Keratinocyte (primary cell): ENCODE results near the gene PAAF1. TPM values are rescaled to one million over a fixed set of nuclear protein-coding genes. Genes with fewer than 3 reads are reported as not detected.
"Not testable (repeated sequence)": the region's sequence is repeated elsewhere in the genome, so short reads cannot be mapped to it uniquely, and the experiment has no call there.

ENCODE experiments used
- DNase-seq: peaks from one replicate; pipeline ENCODE4 v3.0.0-alpha.2; 2011; ENCODE audit warnings: low read depth, missing footprints, low spot score
- FAIRE-seq: peaks from 2 replicates; lab custom pipeline; 2011; peaks lifted over from hg19 to GRCh38; lab: Jason Lieb, UNC
- H2AFZ ChIP-seq: 2 replicates; pipeline ENCODE4 v1.6.0; 2012; ENCODE audit warnings: low read length, control low read depth, inconsistent platforms; ENCODE audit not compliant: control insufficient read depth
- H3K27ac ChIP-seq: 2 replicates; pipeline ENCODE4 v1.5.1; 2011; ENCODE audit warnings: low read length; ENCODE audit not compliant: control insufficient read depth, insufficient read depth
- H3K27me3 ChIP-seq: 3 replicates; pipeline ENCODE4 v1.6.0; 2011; ENCODE audit warnings: low read length; ENCODE audit not compliant: control insufficient read depth, insufficient read depth; ENCODE audit errors: extremely low read depth
- H3K36me3 ChIP-seq, 2 experiments: 2 replicates in 1 of 2; 3 replicates in 1 of 2; pipeline ENCODE4 v1.5.1; 2011; ENCODE audit warnings: low read length in 2 of 2, mild to moderate bottlenecking in 1 of 2; ENCODE audit not compliant: control insufficient read depth in 2 of 2, insufficient read depth in 2 of 2; ENCODE audit errors: extremely low read depth in 1 of 2
- H3K4me1 ChIP-seq: 3 replicates; pipeline ENCODE4 v1.5.1; 2011; ENCODE audit warnings: low read length; ENCODE audit not compliant: control insufficient read depth, insufficient read depth; ENCODE audit errors: extremely low read depth
- H3K4me2 ChIP-seq: 3 replicates; pipeline ENCODE4 v1.6.0; 2011; ENCODE audit warnings: low read depth, low read length; ENCODE audit not compliant: control insufficient read depth, insufficient read depth; ENCODE audit errors: extremely low read depth
- H3K4me3 ChIP-seq, 3 experiments: fragments of 200-600 bp in 1 of 3; sonication (generic) in 1 of 3; 2 replicates in 2 of 3; 3 replicates in 1 of 3; pipeline ENCODE4 v1.5.1; 2011 to 2016; ENCODE audit warnings: low read length in 3 of 3, mild to moderate bottlenecking in 3 of 3, control low read depth in 2 of 3, inconsistent platforms in 1 of 3, low read depth in 1 of 3, mixed read lengths in 1 of 3, mixed run types in 1 of 3, moderate library complexity in 1 of 3; ENCODE audit not compliant: control insufficient read depth in 2 of 3, insufficient read depth in 2 of 3; ENCODE audit errors: extremely low read depth in 1 of 3
- H3K79me2 ChIP-seq: 2 replicates; pipeline ENCODE4 v1.6.0; 2012; ENCODE audit warnings: low read length; ENCODE audit not compliant: control insufficient read depth, insufficient read depth
- H3K9ac ChIP-seq: 3 replicates; pipeline ENCODE4 v1.6.0; 2011; ENCODE audit warnings: low read length; ENCODE audit not compliant: control insufficient read depth, insufficient read depth; ENCODE audit errors: extremely low read depth
- H3K9me1 ChIP-seq: 3 replicates; pipeline ENCODE4 v1.6.0; 2011; ENCODE audit warnings: low read length; ENCODE audit not compliant: control insufficient read depth, insufficient read depth; ENCODE audit errors: extremely low read depth
- H3K9me3 ChIP-seq: 2 replicates; pipeline ENCODE4 v1.5.1; 2012; ENCODE audit warnings: low read depth, low read length; ENCODE audit not compliant: control insufficient read depth
- H4K20me1 ChIP-seq: 3 replicates; pipeline ENCODE4 v1.6.0; 2011; ENCODE audit warnings: low read length; ENCODE audit not compliant: control insufficient read depth, insufficient read depth; ENCODE audit errors: extremely low read depth
- CTCF ChIP-seq, 3 experiments: IDR thresholded peaks in 1 of 3; conservative IDR thresholded peaks in 1 of 3; optimal IDR thresholded peaks in 1 of 3; 2 replicates in 2 of 3; 3 replicates in 1 of 3; pipeline versions ENCODE3 to v1.5.1; 2011; ENCODE audit warnings: low read length in 3 of 3, mild to moderate bottlenecking in 3 of 3, moderate library complexity in 2 of 3, control low read depth in 1 of 3, inconsistent platforms in 1 of 3; ENCODE audit not compliant: insufficient read depth in 2 of 3; ENCODE audit errors: extremely low read depth in 1 of 3
- EZH2 ChIP-seq: IDR thresholded peaks from one replicate; pipeline ENCODE4 v1.6.1; 2012; ENCODE audit warnings: inconsistent platforms, mild to moderate bottlenecking, low read length, moderate library complexity
- dilution Hi-C: fragments of 300-500 bp; cut with MboI; formaldehyde crosslinking; loops from one replicate; pipeline ENCODE4 v1.7.0; 2020; ENCODE audit warnings: low sequenced_read_pairs; ENCODE audit not compliant: extremely low pct_ligation_motif_present
- polyA plus RNA-seq, 5 experiments: library from polyadenylated mRNA; depleted of rRNA in 3 of 5; stranded (reverse) in 3 of 5; stranded (forward) in 1 of 5; unstranded in 1 of 5; fragments of >200 nt; gene quantifications; 1 replicate in 1 of 5; 2 replicates in 3 of 5; 3 replicates in 1 of 5; pipeline versions ENCODE4 v1.2.1 to v1.2.3, GENCODE V29; 2011 to 2012; ENCODE audit warnings: missing spikeins in 2 of 5, low read depth in 1 of 5, low replicate concordance in 1 of 5

The PAAF1 gene
- polyA plus RNA-seq, 1 donor (not counting 4 experiments of a cell fraction or from before 2014, with no cell fraction given): 19.1 TPM

GRCh38 chr11:73932781-73933180, 56.0 kb downstream of the PAAF1 start:
- H3K79me2 ChIP-seq: no peaks in the 10 kb centered on the region
- no peak for TF ChIP-seq CTCF (optimal IDR thresholded peaks at IDR 0.05 in 1 of 3, IDR thresholded peaks at IDR 0.05 in 1 of 3, conservative IDR thresholded peaks at IDR 0.05 in 1 of 3; ENCODE audit: extremely low read depth in 1 of 3, insufficient read depth in 2 of 3, low read length in 3 of 3)
- no peak for TF ChIP-seq EZH2
- DNase-seq (no peak), FAIRE-seq (no peak)
- no peak overlapping the region for H3K27ac ChIP-seq
- dilution Hi-C loops: no loop called here
- H3K4me1 ChIP-seq: no peaks in the 10 kb centered on the region
- H3K9me1 ChIP-seq: no peaks in the 10 kb centered on the region
- H3K9me3 ChIP-seq: no peaks in the 10 kb centered on the region
- H4K20me1 ChIP-seq: no peaks in the 10 kb centered on the region
- no peak overlapping the region for H2AFZ ChIP-seq
- H3K4me2 ChIP-seq: no peak overlapping the region
- no peak overlapping the region for H3K9ac ChIP-seq
- peaks cover under 1 to 4% of the 10 kb centered on the region in 2 experiments for H3K36me3 ChIP-seq
- H3K4me3 ChIP-seq: no peak overlapping the region
- H3K27me3 ChIP-seq: no peaks in the 10 kb centered on the region

GRCh38 chr11:73936047-73936446, 59.2 kb downstream of the PAAF1 start:
- dilution Hi-C loops, H3K79me2 ChIP-seq, H3K27ac ChIP-seq, FAIRE-seq, H4K20me1 ChIP-seq, H3K4me2 ChIP-seq, H3K4me1 ChIP-seq, H3K27me3 ChIP-seq, H3K36me3 ChIP-seq, H3K4me3 ChIP-seq, DNase-seq, H2AFZ ChIP-seq, H3K9ac ChIP-seq, H3K9me1 ChIP-seq: not testable (repeated sequence)
- peaks cover 10% of the 10 kb centered on the region for H3K9me3 ChIP-seq

- H4K20me1 ChIP-seq: no peaks in the 10 kb centered on the region
- no peaks in the 10 kb centered on the region for H3K79me2 ChIP-seq
- H3K9me3 ChIP-seq: peaks cover 13% of the 10 kb centered on the region
- TF ChIP-seq CTCF (optimal IDR thresholded peaks at IDR 0.05 in 1 of 3, IDR thresholded peaks at IDR 0.05 in 1 of 3, conservative IDR thresholded peaks at IDR 0.05 in 1 of 3; ENCODE audit: extremely low read depth in 1 of 3, insufficient read depth in 2 of 3, low read length in 3 of 3) (no peak), EZH2 (no peak)
- no peaks in the 10 kb centered on the region for H3K9me1 ChIP-seq
- no peak for FAIRE-seq
- no peaks in the 10 kb centered on the region for H3K4me1 ChIP-seq
- no peak overlapping the region for H3K4me2 ChIP-seq
- no peak overlapping the region for H3K27ac ChIP-seq
- no peak overlapping the region for H3K4me3 ChIP-seq
- dilution Hi-C loops: no loop called here
- DNase-seq: no peak
- H2AFZ ChIP-seq: no peak overlapping the region
- no peaks in the 10 kb centered on the region for H3K27me3 ChIP-seq
- no peak overlapping the region for H3K9ac ChIP-seq
- no peaks in the 10 kb centered on the region for H3K36me3 ChIP-seq
Observed at GRCh38 chr11:73939096-73939495, 62.3 kb downstream of the PAAF1 start.
